Measurements from ENCODE around the gene FST.

FST gene

DNA sequence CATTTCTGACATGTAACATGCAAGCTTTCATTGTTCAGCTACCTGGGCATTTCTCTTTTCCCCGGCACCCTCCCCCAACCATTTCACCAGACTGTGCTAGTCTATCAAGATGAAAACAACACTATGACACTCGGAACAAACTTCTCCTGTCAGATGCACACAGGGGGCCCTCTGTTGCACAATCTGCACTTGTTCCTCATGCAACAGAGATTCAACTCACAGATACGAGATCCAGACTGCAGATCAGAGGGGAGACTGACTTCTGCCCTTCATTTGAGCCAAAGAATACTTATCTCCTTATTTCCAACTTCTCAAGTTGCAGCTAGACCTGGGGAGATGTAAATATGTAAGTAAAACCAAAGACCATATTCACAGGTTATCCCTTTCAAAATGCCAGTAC, 15.7 kb upstream of the FST start:
- Histone ChIP-seq H4K20me1 (ENCODE audit: control insufficient read depth, insufficient read depth, low read depth, low read length) (no peaks in the 10 kb centered on the region), H3K4me1 (ENCODE audit: control insufficient read depth, low read length) (no peaks in the 10 kb centered on the region), H3K4me2 (ENCODE audit: low read length) (no peak overlapping the region), H3K4me3 (ENCODE audit: low read length) (no peak overlapping the region), H3K9me2 (replicated peaks; ENCODE audit: control insufficient read depth, low read length) (no peaks in the 10 kb centered on the region), H3K27me3 (ENCODE audit: control insufficient read depth, low read length) (no peaks in the 10 kb centered on the region), H3K79me2 (ENCODE audit: control insufficient read depth, low read length) (no peaks in the 10 kb centered on the region), H3K36me3 (ENCODE audit: control insufficient read depth, low read length) (no peaks in the 10 kb centered on the region), H3K9me3 (ENCODE audit: control insufficient read depth, insufficient read depth, low read length) (no peaks in the 10 kb centered on the region), H3K27ac (ENCODE audit: low read depth, low read length) (no peak overlapping the region), H3F3A (ENCODE audit: control insufficient read depth, insufficient read depth) (no peaks in the 10 kb centered on the region)
- TF ChIP-seq EZH2phosphoT487 (IDR thresholded peaks at IDR 0.05; ENCODE audit: borderline replicate concordance, low read length), result no peak
- TF ChIP-seq, protein P1, sequence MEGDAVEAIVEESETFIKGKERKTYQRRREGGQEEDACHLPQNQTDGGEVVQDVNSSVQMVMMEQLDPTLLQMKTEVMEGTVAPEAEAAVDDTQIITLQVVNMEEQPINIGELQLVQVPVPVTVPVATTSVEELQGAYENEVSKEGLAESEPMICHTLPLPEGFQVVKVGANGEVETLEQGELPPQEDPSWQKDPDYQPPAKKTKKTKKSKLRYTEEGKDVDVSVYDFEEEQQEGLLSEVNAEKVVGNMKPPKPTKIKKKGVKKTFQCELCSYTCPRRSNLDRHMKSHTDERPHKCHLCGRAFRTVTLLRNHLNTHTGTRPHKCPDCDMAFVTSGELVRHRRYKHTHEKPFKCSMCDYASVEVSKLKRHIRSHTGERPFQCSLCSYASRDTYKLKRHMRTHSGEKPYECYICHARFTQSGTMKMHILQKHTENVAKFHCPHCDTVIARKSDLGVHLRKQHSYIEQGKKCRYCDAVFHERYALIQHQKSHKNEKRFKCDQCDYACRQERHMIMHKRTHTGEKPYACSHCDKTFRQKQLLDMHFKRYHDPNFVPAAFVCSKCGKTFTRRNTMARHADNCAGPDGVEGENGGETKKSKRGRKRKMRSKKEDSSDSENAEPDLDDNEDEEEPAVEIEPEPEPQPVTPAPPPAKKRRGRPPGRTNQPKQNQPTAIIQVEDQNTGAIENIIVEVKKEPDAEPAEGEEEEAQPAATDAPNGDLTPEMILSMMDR (IDR thresholded peaks at IDR 0.05; ENCODE audit: low read depth, low read length, poor library complexity, severe bottlenecking), result no peak

DNA sequence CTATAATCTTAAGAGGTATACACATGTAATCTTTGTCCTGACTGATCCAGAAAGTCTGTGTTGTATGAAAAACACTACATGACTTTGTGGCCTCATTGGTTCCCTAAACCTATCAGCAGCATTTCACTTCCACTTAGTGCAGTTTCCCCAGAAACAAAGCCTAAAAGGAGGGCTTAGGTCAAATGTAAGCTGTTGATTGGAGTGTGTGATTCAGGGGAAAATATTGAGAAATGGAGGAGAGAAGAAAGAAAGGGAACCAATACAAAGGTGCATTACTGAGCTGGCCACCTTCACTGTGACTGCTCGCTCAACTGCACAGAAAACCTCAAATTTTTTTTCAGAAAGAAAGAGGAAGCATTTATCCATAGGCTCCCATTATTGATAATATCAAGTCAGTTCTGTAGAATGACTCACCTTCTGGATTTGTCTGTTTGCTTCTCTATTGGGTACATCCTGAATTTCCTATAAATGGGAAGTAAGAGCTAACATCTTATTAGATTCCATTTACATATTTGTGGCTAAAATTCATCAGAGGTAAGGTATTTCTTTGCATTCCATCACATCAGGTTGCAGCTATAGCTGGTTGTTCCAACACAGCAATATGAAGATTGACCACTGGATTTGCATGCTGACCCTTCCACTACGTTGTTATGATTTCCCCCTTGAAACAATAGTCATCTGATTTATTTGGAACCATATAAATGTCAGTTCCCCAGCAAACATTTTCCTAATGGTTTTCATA, 10.3 kb upstream of the FST start:
- Histone ChIP-seq H3K36me3 (ENCODE audit: control insufficient read depth, low read length) (no peaks in the 10 kb centered on the region), H4K20me1 (ENCODE audit: control insufficient read depth, insufficient read depth, low read depth, low read length) (no peaks in the 10 kb centered on the region), H3K4me3 (ENCODE audit: low read length) (no peak overlapping the region), H3K4me1 (ENCODE audit: control insufficient read depth, low read length) (no peaks in the 10 kb centered on the region), H3K27me3 (ENCODE audit: control insufficient read depth, low read length) (peaks cover 3% of the 10 kb centered on the region; the same call in 1 of the 2 replicates), H3K27ac (ENCODE audit: low read depth, low read length) (no peak overlapping the region), H3K4me2 (ENCODE audit: low read length) (no peak overlapping the region), H3K79me2 (ENCODE audit: control insufficient read depth, low read length) (no peaks in the 10 kb centered on the region), H3K9me3 (ENCODE audit: control insufficient read depth, insufficient read depth, low read length) (no peaks in the 10 kb centered on the region), H3K9me2 (replicated peaks; ENCODE audit: control insufficient read depth, low read length) (no peaks in the 10 kb centered on the region), H3F3A (ENCODE audit: control insufficient read depth, insufficient read depth) (no peaks in the 10 kb centered on the region)
- TF ChIP-seq, protein P1 (IDR thresholded peaks at IDR 0.05; ENCODE audit: low read depth, low read length, poor library complexity, severe bottlenecking), result no peak
- no peak for TF ChIP-seq EZH2phosphoT487 (IDR thresholded peaks at IDR 0.05; ENCODE audit: borderline replicate concordance, low read length)

- no peak overlapping the region for H3K27ac ChIP-seq (ENCODE audit: low read depth, low read length)
- TF ChIP-seq EZH2phosphoT487 (IDR thresholded peaks at IDR 0.05; ENCODE audit: borderline replicate concordance, low read length), result no peak
- TF ChIP-seq, protein P1 (IDR thresholded peaks at IDR 0.05; ENCODE audit: low read depth, low read length, poor library complexity, severe bottlenecking), result no peak
- no peak overlapping the region for H3K4me3 ChIP-seq (ENCODE audit: low read length)
- no peaks in the 10 kb centered on the region for H3K9me2 ChIP-seq (replicated peaks; ENCODE audit: control insufficient read depth, low read length)
- H3F3A ChIP-seq (ENCODE audit: control insufficient read depth, insufficient read depth), result no peaks in the 10 kb centered on the region
- no peaks in the 10 kb centered on the region for H3K36me3 ChIP-seq (ENCODE audit: control insufficient read depth, low read length)
- H3K4me2 ChIP-seq (ENCODE audit: low read length), result no peak overlapping the region
- H3K79me2 ChIP-seq (ENCODE audit: control insufficient read depth, low read length), result no peaks in the 10 kb centered on the region
- no peaks in the 10 kb centered on the region for H4K20me1 ChIP-seq (ENCODE audit: control insufficient read depth, insufficient read depth, low read depth, low read length)
- no peaks in the 10 kb centered on the region for H3K9me3 ChIP-seq (ENCODE audit: control insufficient read depth, insufficient read depth, low read length)
- H3K27me3 ChIP-seq (ENCODE audit: control insufficient read depth, low read length), result peaks cover 5% of the 10 kb centered on the region; the same call in 1 of the 2 replicates
- H3K4me1 ChIP-seq (ENCODE audit: control insufficient read depth, low read length), result no peaks in the 10 kb centered on the region
These were observed 8.2 kb upstream of the FST start for GRCh38 chr5:53472279-53472678.
